H1 (cell line): ENCODE measurements around the gene PGM1. TPM values are rescaled to one million over a fixed set of nuclear protein-coding genes. Genes with fewer than 3 reads are reported as not detected.

Source experiments
- CTCF ChIA-PET: fragments of 300-600 bp; sonication (Branson Sonifier 250); formaldehyde crosslinking; loops from one replicate; lab custom pipeline; 2021; ENCODE audit not compliant: partially characterized antibody; lab: Charles Lee
- POLR2A ChIA-PET: fragments of 300-600 bp; sonication (Branson Sonifier 250); formaldehyde crosslinking; loops from one replicate; lab custom pipeline; 2021; ENCODE audit warnings: inconsistent platforms; ENCODE audit not compliant: partially characterized antibody; lab: Charles Lee
- DNase-seq, 2 experiments: peaks; one replicate each; pipeline versions ENCODE4 v3.0.0 to v3.0.0-alpha.2; 2010 to 2022; ENCODE audit warnings: low spot score in 2 of 2, low read depth in 1 of 2, mixed read lengths in 1 of 2
- FAIRE-seq: peaks from 2 replicates; lab custom pipeline; 2011; peaks lifted over from hg19 to GRCh38; lab: Jason Lieb, UNC
- H2AFZ ChIP-seq: 2 replicates; pipeline ENCODE4 v1.8.1; 2012; ENCODE audit warnings: low read length, inconsistent platforms
- H2AK5ac ChIP-seq: 2 replicates; pipeline ENCODE4 v1.6.1; 2013; ENCODE audit warnings: low read depth, low read length
- H2BK120ac ChIP-seq: replicated peaks from 2 replicates; pipeline ENCODE3; 2013; ENCODE audit warnings: low read depth, low read length, inconsistent platforms
- H2BK12ac ChIP-seq: 2 replicates; pipeline ENCODE4 v1.6.1; 2013; ENCODE audit warnings: low read depth, low read length
- H2BK15ac ChIP-seq: 2 replicates; pipeline ENCODE4 v1.6.1; 2013; ENCODE audit warnings: low read length
- H2BK20ac ChIP-seq: 2 replicates; pipeline ENCODE4 v1.6.1; 2013; ENCODE audit warnings: low read length
- H2BK5ac ChIP-seq: 2 replicates; pipeline ENCODE4 v1.6.1; 2013; ENCODE audit warnings: low read depth, low read length
- H3K14ac ChIP-seq: 2 replicates; pipeline ENCODE4 v1.6.1; 2013; ENCODE audit warnings: inconsistent platforms; ENCODE audit not compliant: insufficient read length
- H3K18ac ChIP-seq: 2 replicates; pipeline ENCODE4 v1.6.1; 2013; ENCODE audit warnings: low read length; ENCODE audit errors: extremely low read depth
- H3K23ac ChIP-seq: 2 replicates; pipeline ENCODE4 v1.6.1; 2013; ENCODE audit warnings: inconsistent platforms; ENCODE audit not compliant: insufficient read length
- H3K23me2 ChIP-seq: 2 replicates; pipeline ENCODE4 v1.6.1; 2013; ENCODE audit warnings: low read depth, low read length
- H3K27ac ChIP-seq: 2 replicates; pipeline ENCODE4 v1.6.1; 2011; ENCODE audit warnings: low read depth, low read length, inconsistent platforms
- H3K27me3 ChIP-seq, 4 experiments: replicated peaks in 1 of 4; 1 replicate in 1 of 4; 2 replicates in 3 of 4; pipeline versions ENCODE4 v1.6.1 to v1.8.1; 2011 to 2013; ENCODE audit warnings: low read length in 3 of 4, mild to moderate bottlenecking in 3 of 4, inconsistent platforms in 2 of 4, mixed read lengths in 2 of 4, moderate library complexity in 1 of 4; ENCODE audit not compliant: control insufficient read depth in 3 of 4, insufficient read depth in 3 of 4; ENCODE audit errors: extremely low read depth in 1 of 4
- H3K36me3 ChIP-seq, 4 experiments: 2 replicates each; pipeline versions ENCODE4 v1.6.1 to v1.8.1; 2011 to 2013; ENCODE audit warnings: mild to moderate bottlenecking in 4 of 4, low read length in 3 of 4, moderate library complexity in 2 of 4, control low read depth in 1 of 4, inconsistent platforms in 1 of 4; ENCODE audit not compliant: insufficient read depth in 4 of 4, control insufficient read depth in 2 of 4
- H3K4ac ChIP-seq: replicated peaks from 2 replicates; pipeline ENCODE3; 2013; ENCODE audit warnings: low read length, low read depth, mixed read lengths, inconsistent platforms; ENCODE audit not compliant: insufficient read length
- H3K4me1 ChIP-seq, 4 experiments: replicated peaks in 1 of 4; 1 replicate in 1 of 4; 2 replicates in 3 of 4; pipeline versions ENCODE4 v1.6.1 to v1.8.1; 2011 to 2013; ENCODE audit warnings: low read length in 3 of 4, inconsistent platforms in 2 of 4, mixed read lengths in 1 of 4; ENCODE audit not compliant: insufficient read depth in 4 of 4, control insufficient read depth in 3 of 4
- H3K4me2 ChIP-seq, 2 experiments: 2 replicates each; pipeline versions ENCODE4 v1.6.1 to v1.8.1; 2011 to 2013; ENCODE audit warnings: low read depth in 2 of 2, low read length in 2 of 2, control low read depth in 1 of 2, inconsistent platforms in 1 of 2, mild to moderate bottlenecking in 1 of 2; ENCODE audit not compliant: insufficient read depth in 1 of 2
- H3K4me3 ChIP-seq, 4 experiments: fragments of 200-600, 300-600 bp in 1 of 4; sonication (generic), shearing (Covaris generic), sonication (Bioruptor Twin) in 1 of 4; 2 replicates each; pipeline versions ENCODE4 v1.5.1 to v1.8.1; 2011 to 2016; ENCODE audit warnings: low read length in 4 of 4, low read depth in 3 of 4, control low read depth in 2 of 4, inconsistent platforms in 2 of 4, mild to moderate bottlenecking in 2 of 4, mixed read lengths in 1 of 4, moderate library complexity in 1 of 4; ENCODE audit not compliant: insufficient read depth in 2 of 4; ENCODE audit errors: extremely low read depth in 1 of 4
- H3K56ac ChIP-seq: replicated peaks from 2 replicates; pipeline ENCODE3; 2013; ENCODE audit warnings: low read depth, mild to moderate bottlenecking, mixed read lengths, low read length, inconsistent platforms; ENCODE audit not compliant: insufficient read length
- H3K79me1 ChIP-seq: 2 replicates; pipeline ENCODE4 v1.6.1; 2013; ENCODE audit warnings: low read depth, low read length, control low read depth
- H3K79me2 ChIP-seq, 2 experiments: 2 replicates each; pipeline versions ENCODE4 v1.6.1 to v1.8.1; 2012 to 2013; ENCODE audit warnings: low read length in 2 of 2, mild to moderate bottlenecking in 2 of 2, inconsistent platforms in 1 of 2; ENCODE audit not compliant: insufficient read depth in 2 of 2, control insufficient read depth in 1 of 2
- H3K9ac ChIP-seq, 4 experiments: replicated peaks in 1 of 4; 1 replicate in 1 of 4; 2 replicates in 3 of 4; pipeline versions ENCODE4 v1.6.1 to v1.8.1; 2011 to 2013; ENCODE audit warnings: low read depth in 3 of 4, low read length in 3 of 4, control low read depth in 2 of 4, mild to moderate bottlenecking in 2 of 4, moderate library complexity in 2 of 4, inconsistent platforms in 1 of 4; ENCODE audit errors: extremely low read depth in 1 of 4
- H3K9me3 ChIP-seq, 2 experiments: 2 replicates each; pipeline versions ENCODE4 v1.6.1 to v1.8.1; 2012 to 2013; ENCODE audit warnings: mild to moderate bottlenecking in 2 of 2, moderate library complexity in 2 of 2, control low read depth in 1 of 2, inconsistent platforms in 1 of 2, low read depth in 1 of 2, low read length in 1 of 2, mixed read lengths in 1 of 2; ENCODE audit not compliant: insufficient read depth in 2 of 2
- H4K20me1 ChIP-seq, 2 experiments: replicated peaks in 1 of 2; 2 replicates each; pipeline versions ENCODE3 to v1.8.1; 2011 to 2013; ENCODE audit warnings: inconsistent platforms in 2 of 2, low read length in 2 of 2, mild to moderate bottlenecking in 1 of 2; ENCODE audit not compliant: insufficient read depth in 2 of 2, control insufficient read depth in 1 of 2
- H4K5ac ChIP-seq: 2 replicates; pipeline ENCODE4 v1.6.1; 2013; ENCODE audit warnings: low read length, low read depth, mixed read lengths, inconsistent platforms; ENCODE audit not compliant: insufficient read length
- H4K8ac ChIP-seq: 2 replicates; pipeline ENCODE4 v1.8.0; 2013; ENCODE audit warnings: mild to moderate bottlenecking, moderate library complexity, low read length, inconsistent platforms; ENCODE audit not compliant: insufficient read depth; ENCODE audit errors: extremely low read depth
- H4K91ac ChIP-seq: replicated peaks from 2 replicates; pipeline ENCODE3; 2013; ENCODE audit warnings: low read length, mixed read lengths, inconsistent platforms; ENCODE audit not compliant: insufficient read length
- ATF3 ChIP-seq: IDR thresholded peaks from 2 replicates; pipeline ENCODE4 v1.6.1; 2011; ENCODE audit warnings: low read depth, mild to moderate bottlenecking, low read length; ENCODE audit not compliant: insufficient read depth
- BCL11A ChIP-seq, 2 experiments: IDR thresholded peaks; one replicate each; pipeline ENCODE4 v1.6.1; 2011; ENCODE audit warnings: low read depth in 2 of 2, low read length in 2 of 2, mild to moderate bottlenecking in 2 of 2
- CEBPB ChIP-seq: IDR thresholded peaks from 2 replicates; pipeline ENCODE4 v1.6.1; 2012; ENCODE audit warnings: low read depth, low read length
- CHD2 ChIP-seq: IDR thresholded peaks from 2 replicates; pipeline ENCODE4 v1.6.1; 2012; ENCODE audit warnings: low read length, improper control_type of control experiment
- CREB1 ChIP-seq: IDR thresholded peaks from 2 replicates; pipeline ENCODE4 v1.6.1; 2012; ENCODE audit warnings: inconsistent platforms
- CTBP2 ChIP-seq: IDR thresholded peaks from 2 replicates; pipeline ENCODE4 v1.7.0; 2011; ENCODE audit warnings: borderline replicate concordance, mild to moderate bottlenecking, moderate library complexity, mixed read lengths, low read length; ENCODE audit not compliant: insufficient read depth, insufficient read length
- EGR1 ChIP-seq: IDR thresholded peaks from 2 replicates; pipeline ENCODE4 v1.6.1; 2011; ENCODE audit warnings: low read depth, low read length, borderline replicate concordance
- HDAC6 ChIP-seq: IDR thresholded peaks from one replicate; pipeline ENCODE4 v1.7.1; 2012; ENCODE audit warnings: low read depth, mild to moderate bottlenecking, inconsistent platforms, low read length, moderate library complexity
- SP1 ChIP-seq: IDR thresholded peaks from 2 replicates; pipeline ENCODE4 v1.6.1; 2011; ENCODE audit warnings: low read depth, low read length
- SUZ12 ChIP-seq: fragments of 200-600 bp; sonication (generic); IDR thresholded peaks from 2 replicates; pipeline ENCODE4 v1.6.1; 2012; ENCODE audit warnings: mild to moderate bottlenecking, inconsistent platforms, low read length, moderate library complexity, mixed read lengths
- TAF1 ChIP-seq: IDR thresholded peaks from 2 replicates; pipeline ENCODE4 v1.6.1; 2011; ENCODE audit warnings: mild to moderate bottlenecking, low read depth, low read length
- USF2 ChIP-seq: IDR thresholded peaks from 2 replicates; pipeline ENCODE4 v1.6.1; 2011; ENCODE audit warnings: low read length, improper control_type of control experiment
- WGBS, 2 experiments: shearing (Covaris generic) in 1 of 2; methylation state at CpG; one replicate each; pipeline versions ENCODE4 v1.1.6 to v1.1.7; 2013 to 2015; ENCODE audit warnings: low lambda C conversion rate in 2 of 2, mixed read lengths in 2 of 2, inconsistent platforms in 1 of 2, low coverage in 1 of 2, missing lambda C conversion rate in 1 of 2; ENCODE audit not compliant: insufficient replicate concordance in 2 of 2, insufficient coverage in 1 of 2, insufficient read length in 1 of 2; ENCODE audit errors: extremely low coverage in 1 of 2, missing lambda C conversion rate in 1 of 2; 5-methylcytosine and 5-hydroxymethylcytosine counted together
- polyA plus RNA-seq, 7 experiments: library from polyadenylated mRNA; depleted of rRNA in 3 of 7; stranded (reverse) in 5 of 7; unstranded in 2 of 7; fragments of >200 nt in 5 of 7; fragments of 200-250 nt in 2 of 7; gene quantifications; 1 replicate in 5 of 7; 2 replicates in 1 of 7; 4 replicates in 1 of 7; pipeline versions ENCODE4 v1.2.1 to v1.2.3, GENCODE V29; 2011 to 2013; ENCODE audit warnings: missing spikeins in 2 of 7, mixed read lengths in 2 of 7
- total RNA-seq: library from RNA; stranded (reverse); fragmentation: NEBNext Ultra II Directional; extraction: Animal tissue kit (Norgen Biotek cat#: 25700); gene quantifications from 2 replicates; pipeline ENCODE4 v1.2.1, GENCODE V29; 2021

The PGM1 gene
- total and polyA plus RNA-seq, 2 of the 8 experiments (the other 6 are each of a cell fraction or from before 2014, with no cell fraction given): 33.0 to 65.4 TPM

DNA sequence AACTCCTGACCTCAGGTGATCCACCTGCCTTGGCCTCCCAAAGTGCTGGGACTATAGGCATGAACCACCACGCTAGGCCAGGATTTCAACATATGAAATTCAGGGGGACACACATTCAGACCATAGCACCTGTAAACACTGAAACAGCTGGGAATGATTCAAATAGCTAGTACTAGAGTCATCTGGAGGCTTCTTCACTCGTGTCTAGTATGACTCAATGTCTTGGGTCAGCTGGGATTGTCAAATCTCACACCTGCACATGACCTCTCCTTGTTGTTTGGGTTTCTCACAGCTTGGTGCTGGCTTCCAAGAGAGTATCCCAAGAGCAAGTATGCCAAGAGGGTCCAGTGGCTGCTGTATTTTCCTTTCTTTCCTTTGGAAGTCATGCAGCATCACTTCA lies 75.1 kb downstream of the PGM1 start:
- Histone ChIP-seq H2BK15ac (no peak overlapping the region), H2BK20ac (no peak overlapping the region), H3K4me3 (no peak overlapping the region), H3K4ac (no peak overlapping the region), H3K4me2 (no peak overlapping the region), H3K18ac (no peak overlapping the region), H3K27ac (no peak overlapping the region), H3K23ac (no peak overlapping the region), H4K20me1 (no peaks in the 10 kb centered on the region), H3K27me3 (no peaks in the 10 kb centered on the region), H3K79me1 (no peaks in the 10 kb centered on the region), H3K23me2 (no peaks in the 10 kb centered on the region), H2BK120ac (no peak overlapping the region), H2BK5ac (no peak overlapping the region), H4K5ac (no peak overlapping the region), H2AFZ (no peak overlapping the region), H3K4me1 (no peaks in the 10 kb centered on the region), H3K9me3 (0 out of 4 replicates have a peak, but pooled peaks cover 0 to 3% of the 10 kb centered on the region in 2 experiments), H3K9ac (no peak overlapping the region), H4K91ac (no peak overlapping the region), H2BK12ac (no peak overlapping the region), H3K14ac (no peak overlapping the region), H3K56ac (no peak overlapping the region), H4K8ac (no peak overlapping the region), H3K79me2 (no peaks in the 10 kb centered on the region), H3K36me3 (no peaks in the 10 kb centered on the region), H2AK5ac (no peak overlapping the region)
- WGBS, 2 experiments: 89% methylated on average over 2 of the region's 2 CpGs; no CpG with 5 or more reads in 1 of the 2 experiments
- POLR2A ChIA-PET: no interaction called here
- TF ChIP-seq CHD2 (no peak), BCL11A (IDR thresholded peaks at IDR 0.05; ENCODE audit: low read depth in 2 of 2, low read length in 2 of 2) (no peak), SUZ12 (no peak), TAF1 (no peak), ATF3 (no peak), HDAC6 (no peak), CREB1 (no peak), CTBP2 (no peak), EGR1 (no peak), USF2 (no peak), SP1 (no peak), CEBPB (no peak)
- FAIRE-seq: no peak
- DNase-seq: no peak
- CTCF ChIA-PET: interaction anchor here (1.3 kb wide), 1 partner anchor 578 kb away, joined by 3 read pairs; no protein-coding TSS in a partner anchor
